ENCODE data around the gene ADGRG4.
"Not testable (repeated sequence)": the region's sequence is repeated elsewhere in the genome, so short reads cannot be mapped to it uniquely, and the experiment has no call there.

Gene ADGRG4, protein sequence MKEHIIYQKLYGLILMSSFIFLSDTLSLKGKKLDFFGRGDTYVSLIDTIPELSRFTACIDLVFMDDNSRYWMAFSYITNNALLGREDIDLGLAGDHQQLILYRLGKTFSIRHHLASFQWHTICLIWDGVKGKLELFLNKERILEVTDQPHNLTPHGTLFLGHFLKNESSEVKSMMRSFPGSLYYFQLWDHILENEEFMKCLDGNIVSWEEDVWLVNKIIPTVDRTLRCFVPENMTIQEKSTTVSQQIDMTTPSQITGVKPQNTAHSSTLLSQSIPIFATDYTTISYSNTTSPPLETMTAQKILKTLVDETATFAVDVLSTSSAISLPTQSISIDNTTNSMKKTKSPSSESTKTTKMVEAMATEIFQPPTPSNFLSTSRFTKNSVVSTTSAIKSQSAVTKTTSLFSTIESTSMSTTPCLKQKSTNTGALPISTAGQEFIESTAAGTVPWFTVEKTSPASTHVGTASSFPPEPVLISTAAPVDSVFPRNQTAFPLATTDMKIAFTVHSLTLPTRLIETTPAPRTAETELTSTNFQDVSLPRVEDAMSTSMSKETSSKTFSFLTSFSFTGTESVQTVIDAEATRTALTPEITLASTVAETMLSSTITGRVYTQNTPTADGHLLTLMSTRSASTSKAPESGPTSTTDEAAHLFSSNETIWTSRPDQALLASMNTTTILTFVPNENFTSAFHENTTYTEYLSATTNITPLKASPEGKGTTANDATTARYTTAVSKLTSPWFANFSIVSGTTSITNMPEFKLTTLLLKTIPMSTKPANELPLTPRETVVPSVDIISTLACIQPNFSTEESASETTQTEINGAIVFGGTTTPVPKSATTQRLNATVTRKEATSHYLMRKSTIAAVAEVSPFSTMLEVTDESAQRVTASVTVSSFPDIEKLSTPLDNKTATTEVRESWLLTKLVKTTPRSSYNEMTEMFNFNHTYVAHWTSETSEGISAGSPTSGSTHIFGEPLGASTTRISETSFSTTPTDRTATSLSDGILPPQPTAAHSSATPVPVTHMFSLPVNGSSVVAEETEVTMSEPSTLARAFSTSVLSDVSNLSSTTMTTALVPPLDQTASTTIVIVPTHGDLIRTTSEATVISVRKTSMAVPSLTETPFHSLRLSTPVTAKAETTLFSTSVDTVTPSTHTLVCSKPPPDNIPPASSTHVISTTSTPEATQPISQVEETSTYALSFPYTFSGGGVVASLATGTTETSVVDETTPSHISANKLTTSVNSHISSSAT (N-terminal part only)

DNA sequence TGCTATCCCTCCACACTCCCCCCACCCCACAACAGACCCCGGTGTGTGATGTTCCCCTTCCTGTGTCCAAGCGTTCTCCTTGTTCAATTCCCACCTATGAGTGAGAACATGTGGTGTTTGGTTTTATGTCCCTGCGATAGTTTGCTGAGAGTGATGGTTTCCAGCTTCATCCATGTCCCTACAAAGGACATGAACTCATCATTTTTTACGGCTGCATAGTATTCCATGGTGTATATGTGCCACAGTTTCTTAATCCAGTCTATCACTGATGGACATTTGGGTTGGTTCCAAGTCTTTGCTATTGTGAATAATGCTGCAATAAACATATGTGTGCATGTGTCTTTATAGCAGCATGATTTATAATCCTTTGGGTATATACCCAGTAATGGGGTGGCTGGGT, at the start of gene ADGRG4:
Gene ADGRG4, plus strand, starts transcription at position 243 of the 400 bp plus-strand sequence. CDS start 7,815 bp downstream, outside the sequence.
- not testable (repeated sequence) for DNase-seq

DNA sequence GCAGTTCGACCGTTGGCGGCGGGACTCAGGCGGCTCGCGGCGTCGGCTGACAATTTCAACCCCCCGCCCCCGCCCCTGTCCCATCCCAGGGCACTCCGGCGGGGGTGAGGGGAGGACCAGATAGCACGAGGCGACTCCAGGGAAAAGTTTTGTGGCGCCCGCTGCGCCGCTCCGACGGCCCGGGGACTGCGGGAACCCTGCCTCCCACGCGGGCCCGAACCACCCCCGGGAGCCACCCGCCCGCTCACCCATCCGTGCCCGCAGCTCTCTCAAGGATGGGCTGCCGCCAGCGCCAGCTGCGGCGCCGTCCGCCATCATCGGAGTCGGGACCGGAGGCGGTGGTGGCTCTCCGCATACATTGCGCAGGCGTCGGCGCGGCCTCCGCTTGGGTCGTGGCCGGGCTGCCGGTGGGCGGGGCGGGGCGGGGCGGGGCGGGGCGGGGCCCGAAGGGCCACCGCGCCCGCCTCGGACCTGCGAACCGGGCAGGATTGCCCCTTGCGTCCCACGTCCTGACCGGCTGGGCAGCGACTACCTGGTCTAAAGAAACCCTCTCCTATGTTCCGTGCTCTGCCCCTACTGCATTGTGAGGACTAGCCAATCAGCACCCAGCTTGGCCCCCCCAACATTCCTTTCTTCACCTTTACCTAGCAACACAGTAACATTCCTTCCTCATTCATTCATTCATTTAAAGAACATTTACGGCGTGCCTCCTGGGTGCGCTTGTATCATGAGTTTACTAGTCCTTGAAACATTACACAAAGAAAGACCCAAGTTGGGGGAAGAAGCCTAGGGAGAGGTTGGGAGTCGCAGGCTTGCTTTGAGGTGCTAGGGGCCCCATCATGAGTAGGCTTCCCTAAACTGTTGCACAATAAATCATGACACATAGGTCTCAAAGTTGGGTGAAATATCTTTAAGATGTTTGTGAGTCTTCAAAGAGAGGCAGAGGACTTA, 49.4 kb upstream of the ADGRG4 start, which contains the start of gene MAP7D3:
Gene MAP7D3, minus strand, starts transcription at position 360 of the 951 bp plus-strand sequence. Its CDS starts 42 bp downstream, at position 318.
- peak; percentile 43 for DNase-seq

DNA sequence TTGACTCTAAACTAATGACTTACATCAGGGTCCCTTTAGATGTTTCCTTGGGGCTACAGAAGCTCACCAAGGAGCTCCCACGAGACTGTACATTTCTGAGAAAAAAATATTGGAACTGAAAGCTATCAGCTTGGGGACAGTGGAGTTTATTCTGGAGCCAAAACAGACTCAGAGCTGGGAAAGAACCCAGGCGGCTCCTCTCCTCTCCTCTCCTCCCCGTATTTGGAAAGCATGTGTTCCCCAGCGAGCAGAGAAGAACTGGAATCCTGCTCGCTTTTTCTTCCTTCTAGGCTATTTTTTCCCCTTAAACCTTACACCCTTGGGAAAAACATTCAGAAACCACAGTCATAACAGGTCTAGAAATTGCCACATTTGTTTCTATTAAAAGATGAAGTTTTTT, 45.2 kb upstream of the ADGRG4 start:
- DNase-seq, result no peak

DNA sequence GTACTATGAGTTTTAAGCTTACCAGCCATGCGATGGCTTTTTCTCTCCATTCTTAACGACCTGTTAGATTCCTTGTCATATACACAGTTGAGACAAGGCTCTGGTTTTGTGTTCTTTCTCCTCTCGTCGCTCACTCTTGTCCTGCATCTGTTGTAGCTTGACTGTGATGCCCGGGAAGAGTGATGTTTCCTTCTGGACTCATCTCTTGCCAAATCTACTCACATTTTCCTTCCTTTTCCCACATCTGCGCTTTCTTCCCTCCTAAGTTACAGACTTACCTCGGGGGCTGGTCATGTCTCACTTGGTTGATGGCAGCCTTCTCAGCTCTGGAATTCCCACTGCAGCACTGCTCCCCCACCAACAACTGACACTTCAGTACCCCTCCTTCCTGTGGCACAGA, 44.7 kb upstream of the ADGRG4 start:
- no peak for DNase-seq

DNA sequence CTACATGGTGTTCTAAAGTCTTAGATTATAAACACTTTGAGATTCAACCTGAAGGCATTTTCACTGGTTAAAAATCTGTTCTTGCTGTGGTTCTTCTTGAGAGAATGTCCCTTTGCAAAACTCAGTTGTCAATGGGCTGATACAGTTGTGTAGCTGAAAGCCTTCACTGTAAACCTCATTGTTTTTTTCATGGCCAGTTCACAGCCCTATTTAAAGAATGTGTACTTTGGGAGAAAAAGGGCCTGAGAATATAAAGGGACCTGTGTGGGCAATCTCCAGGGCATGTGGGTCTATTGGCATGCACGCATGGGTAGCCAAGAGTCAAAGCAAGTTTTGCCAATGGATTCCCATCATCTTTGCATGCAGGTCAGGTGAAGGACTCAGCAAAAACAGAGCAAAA, 41.8 kb upstream of the ADGRG4 start:
- DNase-seq, result no peak

DNA sequence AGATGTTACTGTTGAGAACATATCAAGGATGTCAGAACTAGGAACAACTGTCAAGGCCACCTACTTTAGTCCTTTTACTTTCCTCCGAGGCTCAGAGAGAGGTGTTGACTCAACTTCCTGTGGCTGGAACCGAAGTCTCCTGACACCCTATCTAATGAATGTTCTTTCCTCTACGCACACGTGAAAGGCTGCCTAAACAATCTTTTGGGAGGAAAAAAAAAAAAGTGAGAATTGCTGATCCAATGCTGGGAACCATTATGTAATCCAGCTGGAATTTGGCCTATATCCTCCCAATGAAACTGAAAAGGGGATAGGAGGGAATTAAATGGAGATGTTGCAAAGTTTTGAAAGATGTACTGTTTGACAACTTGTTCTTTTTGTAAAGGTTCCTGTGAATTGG, 41.2 kb upstream of the ADGRG4 start:
- no peak for DNase-seq

DNA sequence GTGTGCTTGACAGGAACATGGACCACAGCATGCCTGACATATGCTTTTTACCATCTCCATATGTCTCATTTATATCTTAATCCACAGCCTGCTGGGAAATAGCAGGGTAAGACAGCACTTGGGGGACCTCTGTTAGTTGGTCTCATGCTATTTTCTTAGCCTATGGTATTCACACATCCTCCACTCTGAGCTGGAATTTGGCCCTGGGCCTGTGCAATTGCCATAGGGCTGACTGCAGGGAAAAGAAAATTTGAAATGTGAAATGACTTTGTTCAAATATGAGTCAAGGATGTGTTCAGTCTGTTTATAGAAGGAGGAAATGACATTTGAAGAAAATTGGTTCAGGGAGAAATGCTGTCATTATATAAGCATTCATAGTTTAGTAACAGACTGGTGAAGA, 40.0 kb upstream of the ADGRG4 start:
- peak; percentile 42 for DNase-seq

DNA sequence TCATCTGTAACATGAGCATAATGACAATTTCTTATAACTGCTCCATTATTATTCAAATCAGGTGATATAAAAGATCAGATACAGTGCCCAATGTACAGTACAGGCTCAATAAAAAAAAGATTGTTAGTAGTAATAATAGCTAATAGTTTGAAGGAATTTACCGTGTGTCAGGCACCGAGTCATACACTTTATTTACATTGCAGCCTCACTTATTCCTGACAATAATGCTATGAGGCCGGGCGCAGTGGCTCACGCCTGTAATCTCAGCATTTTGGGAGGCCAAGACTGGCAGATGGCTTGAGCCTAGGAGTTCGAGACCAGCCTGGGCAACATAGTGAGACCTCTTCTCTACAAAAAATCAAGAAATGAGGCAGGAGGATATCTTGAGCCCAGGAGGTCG, 39.4 kb upstream of the ADGRG4 start:
- DNase-seq, result no peak

DNA sequence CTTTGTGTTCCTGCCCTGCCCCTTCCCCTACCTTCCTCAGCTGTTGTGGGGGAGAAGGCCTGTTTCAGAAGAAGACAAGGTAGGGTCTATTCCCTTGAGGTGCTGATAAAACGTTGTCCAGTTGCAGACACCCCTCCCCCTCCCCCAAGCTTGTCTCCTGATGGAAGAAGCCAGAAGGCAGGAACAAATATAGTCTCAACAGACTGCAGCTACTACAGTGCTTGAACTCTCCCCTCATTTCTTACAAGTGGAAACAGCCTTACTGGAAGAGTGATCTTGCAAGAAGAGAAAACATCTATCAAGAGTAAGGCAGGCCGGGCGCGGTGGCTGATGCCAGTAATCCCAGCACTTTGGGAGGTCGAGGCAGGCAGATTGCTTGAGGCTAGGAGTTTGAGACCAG, 38.5 kb upstream of the ADGRG4 start:
- DNase-seq, result no peak

DNA sequence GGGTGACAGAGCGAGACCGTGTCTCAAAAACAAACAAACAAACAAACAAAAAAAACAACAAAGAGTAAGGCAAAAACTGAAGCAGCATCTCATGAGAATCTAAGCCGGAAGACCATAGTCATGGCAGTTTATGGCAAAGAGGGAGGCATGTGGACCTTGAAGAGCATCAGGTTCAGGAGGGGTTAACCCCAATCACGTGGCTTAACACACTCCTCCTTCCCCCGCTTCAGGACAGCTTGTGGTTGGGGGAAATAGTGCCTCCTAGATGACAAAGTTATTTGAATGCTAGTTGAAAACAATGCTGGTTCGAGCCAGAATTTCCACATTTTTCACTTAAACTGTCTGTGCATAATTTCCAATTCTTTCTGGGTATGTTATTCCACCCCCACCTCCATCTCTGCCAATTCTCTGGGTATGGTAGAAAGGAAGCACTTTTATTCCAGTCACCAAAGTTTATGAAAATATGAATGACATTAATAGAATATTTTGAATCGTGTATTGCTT, 37.9 kb upstream of the ADGRG4 start:
- DNase-seq, result no peak

DNA sequence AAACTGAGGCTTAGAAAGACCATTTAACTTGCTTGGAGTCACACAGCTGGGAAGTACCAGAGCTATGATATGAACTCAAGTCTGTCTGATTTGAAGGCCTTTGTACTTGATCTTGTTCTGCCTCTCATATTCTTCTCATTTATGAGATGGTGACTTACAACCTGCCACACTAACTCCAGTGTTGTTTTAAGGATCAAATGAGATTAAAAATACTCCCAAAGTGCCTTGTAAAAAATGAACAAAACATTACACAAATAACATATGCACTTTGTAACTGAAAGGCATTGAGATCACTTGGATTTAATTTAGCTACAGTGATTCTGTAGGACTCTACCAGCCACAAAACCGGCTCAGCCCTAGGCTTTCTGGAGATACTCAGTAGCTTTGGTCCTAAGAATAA, 33.9 kb upstream of the ADGRG4 start:
- no peak for DNase-seq

DNA sequence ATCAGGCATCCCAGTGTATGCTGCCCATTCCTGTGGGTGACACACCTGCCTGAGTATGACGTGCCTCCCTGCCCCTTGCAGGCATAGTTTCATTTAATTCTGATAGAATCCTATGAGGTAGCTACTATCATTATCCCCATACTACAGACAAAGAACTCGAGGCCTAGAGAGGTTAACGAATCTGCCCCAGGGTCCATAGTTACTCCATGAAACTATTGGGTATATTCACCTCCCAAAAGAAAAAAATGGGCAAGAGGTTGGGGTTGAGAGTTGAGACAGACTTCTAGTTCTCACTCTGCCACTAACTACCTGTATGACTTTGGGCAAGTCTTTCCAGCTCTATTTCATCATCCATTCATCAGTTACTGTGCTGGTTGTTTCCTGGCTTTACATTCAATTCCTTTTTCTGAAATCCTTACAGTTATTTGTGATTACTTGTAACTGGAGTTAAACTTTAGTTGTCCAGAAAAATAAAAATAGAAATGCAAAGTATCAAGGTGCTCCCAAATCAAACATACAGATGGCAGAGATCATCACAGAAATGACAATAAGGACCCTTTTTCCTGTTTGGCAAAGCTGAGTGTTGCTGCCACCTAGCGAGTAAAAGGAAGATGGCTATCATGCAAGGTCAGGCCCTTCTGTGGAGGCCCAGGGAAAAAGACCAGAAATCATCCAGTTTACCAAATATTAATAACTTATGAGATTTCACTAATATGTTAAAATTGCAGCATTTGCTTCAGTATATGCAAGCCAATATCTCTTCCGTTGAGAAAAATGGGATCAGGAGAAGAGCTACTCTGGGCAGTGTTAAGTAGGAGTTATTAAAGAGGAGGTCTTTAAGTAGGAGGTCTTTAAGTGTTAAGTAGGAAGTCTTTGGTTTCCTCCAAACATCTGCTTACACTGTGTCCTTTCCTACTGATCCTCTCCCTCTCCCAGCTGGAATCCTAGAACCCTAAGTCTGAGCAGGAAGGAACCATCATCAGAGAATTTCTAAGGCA, 32.4 kb upstream of the ADGRG4 start:
- DNase-seq, result peak; percentile 44

DNA sequence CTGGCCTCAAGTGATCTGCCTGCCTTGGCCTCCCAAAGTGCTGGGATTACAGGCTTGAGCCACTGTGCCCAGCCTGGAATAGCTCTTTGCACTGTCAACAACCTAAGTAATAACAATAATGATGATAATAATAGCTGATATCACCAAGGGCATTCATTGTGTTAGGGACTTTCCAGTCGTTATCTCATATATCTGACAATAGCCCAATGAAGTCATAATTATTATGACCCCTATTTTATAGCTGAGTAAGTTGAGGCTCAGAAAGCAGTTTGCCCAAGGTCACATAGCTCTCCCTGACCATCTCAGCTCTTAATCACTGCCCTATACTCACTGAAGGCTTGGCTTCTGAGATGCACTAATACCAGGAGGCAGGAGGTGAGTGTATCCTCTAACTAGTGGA, 30.8 kb upstream of the ADGRG4 start:
- DNase-seq, result no peak

DNA sequence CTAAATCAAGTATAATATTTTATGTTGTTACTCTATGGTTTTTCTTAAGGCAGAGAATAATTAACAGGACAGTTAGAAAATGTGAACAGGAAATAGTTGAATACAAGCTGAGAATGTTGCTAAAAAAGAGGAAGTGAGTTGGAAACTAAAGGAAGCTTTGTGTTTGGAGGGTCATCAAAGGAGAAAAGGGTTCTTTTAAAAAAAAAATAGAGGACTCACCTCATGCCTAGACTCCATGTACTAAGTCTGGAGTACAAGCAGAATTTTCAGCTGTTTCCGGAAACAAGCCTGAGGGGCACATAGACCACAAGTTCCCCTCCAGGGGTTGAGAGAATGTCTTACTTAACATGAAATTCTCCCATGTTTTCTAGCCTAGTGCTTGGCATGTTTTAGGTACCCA, 29.5 kb upstream of the ADGRG4 start:
- DNase-seq, result no peak

DNA sequence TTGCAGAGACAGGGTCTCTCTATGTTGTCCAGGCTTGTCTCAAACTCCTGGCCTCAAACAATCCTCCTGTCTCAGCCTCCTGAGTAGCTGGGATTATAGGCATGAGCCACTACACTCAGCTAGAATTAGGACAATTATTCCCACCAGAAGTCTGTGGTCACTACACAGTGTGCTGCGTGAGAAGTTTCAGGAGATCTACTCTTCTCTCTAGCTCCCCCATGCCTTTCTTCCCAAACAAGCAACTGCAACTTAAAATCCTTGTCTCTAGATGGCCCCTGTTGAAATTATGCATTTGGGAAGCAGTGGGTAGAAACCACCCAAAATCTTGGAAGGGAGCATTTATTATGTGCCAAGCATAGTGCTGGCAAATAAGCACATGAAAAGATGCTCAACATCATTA, 28.4 kb upstream of the ADGRG4 start:
- DNase-seq, result no peak

DNA sequence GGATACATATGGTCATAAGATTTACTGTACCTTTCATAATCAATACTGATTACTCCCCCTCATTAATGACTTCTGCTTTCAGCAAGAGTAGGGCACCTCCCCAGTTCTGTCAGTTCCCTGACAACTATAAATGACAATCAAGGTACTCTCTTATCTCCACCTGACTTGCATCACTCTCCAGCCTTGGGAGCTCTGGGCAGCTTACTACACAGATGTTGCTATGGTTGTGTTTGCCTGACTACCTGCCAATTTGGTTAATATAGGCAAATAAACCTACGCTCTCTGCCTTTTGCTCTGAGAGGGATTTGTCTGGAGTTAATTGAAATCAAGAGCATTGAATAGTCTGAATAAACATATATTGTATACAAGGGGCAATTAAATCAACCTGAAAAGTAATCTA, 26.8 kb upstream of the ADGRG4 start:
- DNase-seq, result no peak

DNA sequence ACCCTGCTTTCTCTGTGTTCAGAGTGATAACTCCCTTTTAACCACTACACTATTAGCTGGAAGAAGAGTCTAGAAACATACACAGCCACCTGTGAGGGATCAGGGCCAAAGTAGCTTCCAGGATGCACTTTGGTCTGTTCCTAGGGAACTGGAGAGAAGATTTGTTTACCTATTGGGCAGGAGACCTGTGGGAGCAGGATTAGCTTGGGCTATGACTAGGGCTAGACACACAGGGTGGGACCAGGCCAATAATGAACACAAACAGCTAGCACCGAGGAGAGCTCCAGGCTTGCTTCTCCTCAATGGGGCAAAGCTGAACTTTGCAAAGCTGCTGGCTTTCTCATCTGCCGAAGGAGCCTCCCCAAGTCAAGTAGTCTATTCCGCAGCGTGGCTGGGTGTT, 25.2 kb upstream of the ADGRG4 start:
- no peak for DNase-seq

DNA sequence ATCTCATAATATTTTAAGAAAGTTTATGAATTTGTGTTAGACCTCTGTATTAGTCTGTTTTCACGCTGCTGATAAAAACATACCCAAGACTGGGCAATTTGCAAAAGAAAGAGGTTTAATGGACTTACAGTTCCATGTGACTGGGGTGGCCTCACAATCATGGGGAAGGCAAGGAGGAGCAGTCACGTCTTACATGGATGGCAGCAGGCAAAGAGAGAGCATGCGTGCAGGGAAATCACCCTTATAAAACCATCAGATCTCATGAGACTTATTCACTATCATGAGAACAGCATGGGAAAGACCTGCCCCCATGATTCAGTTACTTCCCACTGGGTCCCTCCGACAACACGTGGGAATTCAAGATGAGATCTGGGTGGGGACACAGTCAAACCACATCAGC, 14.4 kb upstream of the ADGRG4 start:
- not testable (repeated sequence) for DNase-seq

DNA sequence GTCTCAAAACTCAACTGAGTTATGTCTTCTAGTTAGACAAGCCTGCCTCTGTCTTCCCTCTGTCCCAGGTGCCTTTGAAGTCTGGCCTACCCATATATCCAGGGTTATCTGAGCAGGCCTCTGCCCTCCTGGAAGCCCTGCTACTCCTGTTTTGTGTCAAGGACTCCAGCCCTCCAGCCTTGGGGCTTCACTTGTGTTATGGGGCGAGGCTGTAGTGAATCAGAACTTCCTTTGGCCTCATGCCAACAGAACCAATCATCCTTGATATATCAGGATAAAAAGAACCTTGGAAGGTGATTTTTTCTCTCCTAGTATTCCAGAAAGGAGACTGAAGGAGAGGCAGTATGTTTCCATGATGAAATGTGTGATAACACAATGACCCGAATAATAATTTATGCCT, 8.9 kb upstream of the ADGRG4 start:
- no peak for DNase-seq

DNA sequence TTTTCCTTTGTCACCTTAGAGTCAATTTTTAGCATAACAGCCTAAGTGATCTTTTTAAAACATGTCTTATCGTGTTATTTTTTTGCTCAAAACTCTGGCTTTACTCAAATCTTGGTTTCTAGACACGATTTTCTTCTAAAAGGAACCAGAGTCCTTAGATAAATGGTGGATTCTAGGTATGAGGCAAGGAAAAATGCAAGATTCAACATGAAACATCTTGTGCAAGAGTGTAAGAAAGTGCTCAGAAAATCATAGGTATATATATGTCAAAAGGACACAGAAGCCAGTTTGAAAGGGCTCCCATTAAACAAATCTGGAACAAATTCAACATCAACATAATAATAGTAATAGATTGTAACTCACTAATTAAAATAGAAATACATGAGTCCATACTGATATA, 8.1 kb upstream of the ADGRG4 start:
- DNase-seq, result no peak
